Posterior cingulate gyrus (tissue), 11 donors: ENCODE data around the gene LEP.

Source experiments
- DNase-seq, 10 donors: peaks; one replicate each; pipeline versions ENCODE4 v3.0.0 to v3.0.0-alpha.2; 2020 to 2021; ENCODE audit warnings: mixed read lengths in 3 of 10
- intact Hi-C: fragments of 100-400 bp; cut with DNase I; formaldehyde crosslinking; loops from one replicate; pipeline ENCODE4 v1.15.1; 2023

LEP gene

GRCh38 chr7:128210036-128210347 lies 31.1 kb upstream of the LEP start:
- intact Hi-C loops, result loop anchor here (10.0 kb wide), 1 partner anchor 115 kb away; no protein-coding TSS in a partner anchor

DNA sequence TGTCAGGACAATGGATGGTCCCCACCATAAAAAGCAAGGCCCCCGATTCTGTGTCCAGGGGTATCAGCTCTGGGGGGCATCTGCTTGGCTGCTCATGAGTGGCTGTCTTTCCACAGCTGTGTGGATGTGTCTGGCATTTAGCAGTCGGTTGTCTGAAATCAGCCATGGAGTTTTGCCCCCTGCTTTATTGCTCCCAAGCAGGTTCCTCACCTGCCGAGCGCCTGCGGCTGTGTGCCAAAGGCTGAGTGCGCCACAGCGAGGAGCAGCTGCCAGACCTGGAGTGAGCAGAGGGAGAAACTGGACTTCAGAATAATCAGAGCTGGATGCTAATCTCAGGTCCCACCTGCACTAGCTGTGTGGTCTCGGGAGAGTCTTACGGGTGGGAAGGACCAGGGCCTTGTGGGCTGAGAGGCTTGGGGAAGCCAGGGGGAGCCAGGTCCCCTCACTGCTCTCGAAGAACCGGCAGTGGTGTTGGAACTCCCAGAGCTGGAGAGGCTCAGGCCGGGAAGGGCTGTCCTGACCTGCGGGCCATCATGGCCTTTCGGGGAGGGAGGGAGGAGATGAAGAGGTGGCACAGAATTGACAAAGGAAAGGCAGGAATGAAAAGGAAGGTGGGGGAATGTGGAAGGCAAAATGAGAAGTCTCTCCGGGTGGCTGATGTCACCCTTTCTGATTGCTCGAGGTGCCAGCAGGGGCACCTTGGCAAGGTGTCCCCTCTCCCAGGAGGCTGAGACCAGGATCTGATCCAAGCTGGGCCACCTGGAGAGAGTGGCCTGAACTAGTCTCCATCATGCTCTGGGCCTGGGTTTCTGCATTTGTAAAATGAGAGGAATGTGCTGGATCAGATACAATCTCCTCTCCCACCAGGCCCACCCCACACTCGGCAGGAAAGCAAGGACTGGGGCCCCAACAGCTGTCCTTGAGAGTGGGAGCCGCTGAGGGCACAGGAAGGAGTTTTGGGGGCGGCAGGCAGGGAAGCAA lies 30.2 kb upstream of the LEP start:
- intact Hi-C loops, result loop anchor here (10.0 kb wide), 1 partner anchor 114 kb away; no protein-coding TSS in a partner anchor
- no peak for DNase-seq

More at GRCh38 chr7:128210036-128210347, 31.1 kb upstream of the LEP start:
- DNase-seq, result no peak

DNA sequence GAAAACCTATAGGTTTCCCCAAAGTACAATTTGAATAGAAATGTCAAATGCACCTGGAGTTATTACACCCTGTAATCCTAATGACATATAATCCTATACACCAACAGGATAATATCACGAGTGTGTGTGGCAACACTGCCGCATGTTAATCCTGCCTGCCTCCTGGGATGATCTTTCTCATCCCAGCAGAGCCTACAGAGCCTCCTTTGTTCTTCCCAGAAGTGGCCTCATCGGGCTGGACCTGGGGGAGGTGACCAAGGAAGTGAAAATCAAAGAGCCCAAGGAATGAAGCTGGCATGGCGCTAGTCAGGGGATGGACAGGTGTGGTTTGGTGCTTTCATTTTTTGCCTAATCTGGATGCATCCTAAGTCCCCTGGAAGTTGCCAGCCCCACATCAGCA lies 29.5 kb upstream of the LEP start:
- DNase-seq, result no peak
- intact Hi-C loops, result loop anchor here (10.0 kb wide), 1 partner anchor 113 kb away; no protein-coding TSS in a partner anchor

- DNase-seq, result no peak
- intact Hi-C loops, result loop anchor here (10.0 kb wide), 1 partner anchor 110 kb away; no protein-coding TSS in a partner anchor
These were observed 26.6 kb upstream of the LEP start for GRCh38 chr7:128214463-128214862.

DNA sequence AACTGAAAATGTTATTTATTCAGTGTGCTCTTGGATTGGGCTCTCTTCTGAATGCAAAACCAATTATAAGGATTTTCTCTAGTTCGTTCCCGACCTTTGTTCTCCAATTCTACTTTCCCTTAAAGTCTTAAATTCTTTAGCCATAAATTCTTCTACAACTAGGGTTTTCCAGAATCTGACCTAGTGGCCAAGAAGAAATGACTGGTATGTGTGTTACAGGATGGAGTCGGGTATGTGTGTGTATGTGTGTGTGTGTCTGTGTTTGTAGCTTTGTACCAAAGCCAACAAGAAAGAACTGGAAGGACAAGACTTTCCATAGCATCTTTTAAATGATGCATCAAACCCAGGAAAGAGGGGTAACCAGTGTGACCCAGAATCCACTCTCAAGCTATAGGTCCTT lies 25.8 kb upstream of the LEP start:
- DNase-seq, result no peak
- intact Hi-C loops, result loop anchor here (10.0 kb wide), 1 partner anchor 110 kb away; no protein-coding TSS in a partner anchor

- intact Hi-C loops, result loop anchor here (10.0 kb wide), 1 partner anchor 109 kb away; no protein-coding TSS in a partner anchor
- DNase-seq, result peak in 1 of 10 donors; percentile 48
These were observed 25.3 kb upstream of the LEP start for GRCh38 chr7:128215739-128216138.

GRCh38 chr7:128217030-128217805 lies 23.9 kb upstream of the LEP start:
- peak in 1 of 10 donors; percentile 70 for DNase-seq
- intact Hi-C loops, result loop anchor here (10.0 kb wide), 1 partner anchor 108 kb away; no protein-coding TSS in a partner anchor

DNA sequence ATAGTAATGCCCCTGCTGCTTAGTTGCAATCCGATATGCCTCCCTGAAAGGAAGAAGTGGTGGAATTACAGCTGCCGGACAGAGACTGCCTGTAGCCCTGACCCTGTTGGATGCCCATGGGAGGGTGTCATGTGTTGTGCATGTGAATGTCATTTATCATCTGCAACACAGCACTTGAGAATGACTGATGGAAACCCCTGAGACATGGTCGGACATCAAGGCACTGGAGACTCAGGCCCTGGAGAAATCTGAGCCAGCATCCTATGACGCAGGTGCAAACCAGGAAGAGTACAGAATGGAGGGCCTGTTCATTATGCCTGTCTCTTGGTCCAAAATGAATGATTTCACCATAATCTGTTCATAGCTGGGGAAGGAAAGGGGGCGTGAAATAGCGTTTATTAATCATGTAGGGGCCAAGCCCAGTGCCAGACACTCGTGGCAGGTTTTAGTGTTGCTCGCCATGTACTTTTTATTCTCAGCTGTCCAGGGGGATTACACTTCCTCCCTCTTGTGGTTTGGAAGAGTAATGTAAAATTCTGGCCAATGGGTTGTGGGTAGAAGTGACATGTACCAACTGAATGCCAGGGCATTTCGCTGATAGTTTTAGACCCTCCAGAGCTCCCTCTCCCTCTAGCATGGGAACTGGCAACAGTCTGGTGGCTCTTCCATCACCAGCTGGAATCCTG lies 23.0 kb upstream of the LEP start:
- intact Hi-C loops, result loop anchor here (10.0 kb wide), 1 partner anchor 107 kb away; no protein-coding TSS in a partner anchor
- peak in 1 of 10 donors; percentile 17 for DNase-seq

GRCh38 chr7:128219636-128220035 lies 21.4 kb upstream of the LEP start:
- DNase-seq, result peak in 1 of 10 donors; percentile 4
- intact Hi-C loops, result loop anchor here (10.0 kb wide), 1 partner anchor 105 kb away; no protein-coding TSS in a partner anchor

DNA sequence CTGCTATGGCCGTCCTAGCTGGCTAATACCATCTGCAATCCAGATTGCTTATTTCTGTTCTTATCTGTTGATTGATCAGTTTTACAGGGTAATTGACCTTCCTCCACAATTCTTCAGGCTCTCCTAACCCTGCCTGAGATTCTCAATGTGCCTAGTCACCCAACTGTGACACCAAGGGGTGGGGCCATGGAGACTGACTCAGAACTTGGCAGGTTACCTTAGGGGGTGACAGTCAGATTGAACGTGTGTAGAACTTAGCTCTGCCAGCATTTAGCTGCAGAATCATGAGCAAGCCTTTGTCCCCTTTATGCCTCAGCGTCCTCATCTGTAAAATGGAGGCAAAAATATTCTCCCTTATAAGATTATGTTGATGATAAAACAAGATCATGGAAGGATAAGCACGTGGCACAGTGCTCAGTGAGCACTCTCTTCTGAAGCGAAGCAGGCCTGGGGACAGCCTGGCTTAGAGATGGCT lies 19.1 kb upstream of the LEP start:
- intact Hi-C loops, result no loop called here
- DNase-seq, result peak in 1 of 10 donors; percentile 7

GRCh38 chr7:128226132-128226980 lies 14.7 kb upstream of the LEP start:
- intact Hi-C loops, result no loop called here
- no peak for DNase-seq

- intact Hi-C loops, result no loop called here
- DNase-seq, result peak in 2 of 10 donors; percentile 18 to 60
These were observed 13.8 kb upstream of the LEP start for GRCh38 chr7:128227271-128227670.

DNA sequence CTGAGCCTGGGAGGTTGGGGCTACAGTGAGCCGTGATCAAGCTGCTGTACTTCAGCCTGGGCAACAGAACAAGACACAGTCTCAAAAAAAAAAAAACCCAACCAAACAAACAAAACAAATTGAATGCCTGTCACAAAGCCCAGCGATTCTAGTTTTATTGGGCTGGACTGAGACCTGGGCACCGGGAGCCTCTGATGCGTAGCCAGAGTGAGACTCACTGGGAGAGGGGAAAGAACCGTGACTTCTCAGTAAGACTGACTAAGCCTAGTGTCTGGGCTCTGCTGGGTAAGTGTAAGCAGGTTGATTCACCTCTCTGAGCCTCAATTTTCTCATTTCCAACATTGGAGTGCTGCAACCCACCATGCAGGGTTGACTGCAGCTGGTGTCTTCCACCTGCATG lies 10.1 kb upstream of the LEP start:
- intact Hi-C loops, result no loop called here
- peak in 2 of 10 donors; percentile 30 to 38 for DNase-seq

DNA sequence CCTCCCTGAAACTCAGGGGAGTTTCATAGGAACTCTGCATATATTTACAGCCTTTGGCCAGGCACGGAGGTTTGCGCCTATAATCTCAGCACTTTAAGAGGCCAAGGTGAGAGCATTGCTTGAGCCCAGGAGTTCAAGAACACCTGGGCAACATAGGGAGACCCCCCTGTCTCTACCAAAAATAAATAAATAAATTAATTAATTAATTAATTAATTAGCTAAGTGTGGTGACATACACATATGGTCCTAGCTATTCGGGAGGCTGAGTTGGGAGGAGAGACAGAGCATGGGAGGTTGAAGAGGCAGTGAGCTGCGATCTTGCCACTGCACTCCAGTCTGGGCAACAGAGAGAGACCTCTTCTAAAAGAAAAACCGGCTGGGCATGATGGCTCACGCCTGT lies 9.4 kb upstream of the LEP start:
- DNase-seq, result peak in 1 of 10 donors; percentile 2
- intact Hi-C loops, result no loop called here

GRCh38 chr7:128233471-128233870 lies 7.6 kb upstream of the LEP start:
- intact Hi-C loops, result no loop called here
- peak in 2 of 10 donors; percentile 4 to 21 for DNase-seq

GRCh38 chr7:128234476-128235026 lies 6.5 kb upstream of the LEP start:
- DNase-seq, result peak in 2 of 10 donors; percentile 47
- intact Hi-C loops, result no loop called here

DNA sequence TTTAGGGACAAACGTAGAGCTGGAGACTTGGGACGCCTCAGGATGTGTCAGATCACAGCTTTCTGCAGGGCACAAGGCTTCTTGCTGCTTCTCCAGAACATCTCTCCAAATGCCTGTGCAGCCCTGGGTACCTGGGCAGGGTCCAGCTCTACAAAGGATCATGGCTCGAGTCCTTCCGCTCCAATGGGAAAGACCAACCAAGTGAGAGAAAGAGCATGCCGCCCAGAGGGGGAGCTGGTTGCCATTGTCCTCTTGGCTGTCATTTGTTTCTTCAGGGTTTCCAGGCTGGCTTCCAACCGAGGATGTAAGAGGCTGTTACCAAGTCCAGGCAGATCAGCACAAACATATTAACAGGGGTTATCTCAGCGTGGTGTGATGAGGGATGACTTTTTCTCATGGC lies 5.6 kb upstream of the LEP start:
- peak in 2 of 10 donors; percentile 44 to 67 for DNase-seq
- intact Hi-C loops, result no loop called here

GRCh38 chr7:128236924-128237586 lies 4.0 kb upstream of the LEP start:
- intact Hi-C loops, result no loop called here
- DNase-seq, result peak in 1 of 10 donors; percentile 8
